HG02970 (cell line): Measurements from ENCODE around the gene CXorf38.

Source experiments
- ATAC-seq: cut with Tn5 transposase; IDR thresholded peaks from one replicate; pipeline ENCODE4 v1.9.1; 2021; ENCODE audit warnings: mild to moderate bottlenecking, moderate library complexity, moderate number of reproducible peaks; ENCODE audit not compliant: unreplicated experiment, low FRiP score

CXorf38 gene

DNA sequence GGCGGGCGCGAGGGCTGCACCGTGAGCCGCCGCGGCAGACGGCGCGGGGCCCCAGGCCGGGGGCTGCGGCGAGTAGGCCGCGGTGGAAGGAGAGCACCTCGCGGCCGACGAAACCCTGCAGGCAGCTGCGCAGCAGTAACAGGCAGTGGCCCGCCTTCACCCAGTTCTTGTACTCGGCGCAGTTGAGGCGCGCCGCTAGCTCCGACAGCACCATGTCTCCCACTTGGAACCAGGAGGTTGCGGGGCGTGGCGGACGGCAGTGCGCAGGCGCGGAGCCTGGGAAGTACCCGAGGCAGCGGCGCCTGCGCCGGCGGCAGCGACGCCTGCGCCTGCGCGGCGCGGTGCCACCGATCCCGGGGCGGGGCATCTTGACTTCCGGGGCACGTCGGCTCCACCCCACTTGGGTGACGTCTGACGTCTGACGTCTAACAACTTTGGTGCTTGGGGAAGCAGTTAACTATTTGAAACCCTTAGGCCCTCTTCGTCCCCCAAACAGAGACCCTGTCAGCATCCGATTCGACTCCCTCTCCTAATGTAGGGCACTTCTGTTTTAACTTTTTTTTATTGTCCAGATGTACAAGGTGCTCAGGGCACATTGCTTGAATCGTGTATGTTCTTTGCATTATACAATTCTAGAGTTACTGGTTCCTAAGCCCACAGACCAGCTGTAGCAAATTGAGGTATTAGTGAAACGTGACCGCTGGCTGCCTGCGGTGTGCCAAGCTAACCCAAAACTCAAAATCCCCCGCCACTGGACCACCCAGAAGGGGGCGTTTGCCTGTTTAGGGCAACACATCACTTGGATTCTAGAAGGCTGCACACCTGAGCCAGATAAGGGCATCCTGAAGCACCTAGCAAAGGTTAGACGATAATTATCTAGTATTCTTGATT lies at the start of gene CXorf38:
Gene CXorf38, minus strand, starts transcription at position 255 of the 891 bp plus-strand sequence. Its CDS starts 41 bp downstream, at position 214.
- peak; percentile 65 for ATAC-seq

GRCh38 chrX:40694802-40695201 lies 47.4 kb upstream of the CXorf38 start:
- ATAC-seq: no peak

GRCh38 chrX:40688929-40689328 lies 41.6 kb upstream of the CXorf38 start:
- no peak for ATAC-seq

GRCh38 chrX:40687169-40687568 lies 39.8 kb upstream of the CXorf38 start:
- no peak for ATAC-seq

DNA sequence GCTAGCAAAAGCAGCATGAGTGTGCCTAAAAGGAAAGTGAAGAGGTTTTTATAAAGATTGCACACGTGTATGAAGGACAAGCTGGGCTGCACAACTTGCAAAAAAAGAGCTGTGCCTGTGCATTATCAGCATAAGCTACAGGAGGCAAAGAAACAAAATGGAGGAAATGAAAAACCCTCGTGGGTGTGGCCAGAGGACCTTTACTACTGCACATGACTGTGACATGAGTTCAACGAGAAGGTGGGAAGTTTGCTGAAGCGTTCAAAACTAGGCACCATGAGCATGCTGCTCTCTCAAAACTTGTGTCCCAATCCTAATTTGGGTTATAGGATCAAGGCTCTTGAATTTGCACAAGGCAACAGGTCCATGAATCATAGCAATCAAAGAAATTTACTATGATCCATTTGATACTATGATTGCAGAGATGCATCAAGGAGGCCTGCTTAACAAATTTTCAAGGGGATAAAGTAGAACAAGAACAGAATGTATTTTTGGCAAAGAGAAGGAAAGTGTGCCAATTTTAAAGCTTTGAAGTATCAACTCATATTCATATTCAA lies 38.1 kb upstream of the CXorf38 start:
- no peak for ATAC-seq

DNA sequence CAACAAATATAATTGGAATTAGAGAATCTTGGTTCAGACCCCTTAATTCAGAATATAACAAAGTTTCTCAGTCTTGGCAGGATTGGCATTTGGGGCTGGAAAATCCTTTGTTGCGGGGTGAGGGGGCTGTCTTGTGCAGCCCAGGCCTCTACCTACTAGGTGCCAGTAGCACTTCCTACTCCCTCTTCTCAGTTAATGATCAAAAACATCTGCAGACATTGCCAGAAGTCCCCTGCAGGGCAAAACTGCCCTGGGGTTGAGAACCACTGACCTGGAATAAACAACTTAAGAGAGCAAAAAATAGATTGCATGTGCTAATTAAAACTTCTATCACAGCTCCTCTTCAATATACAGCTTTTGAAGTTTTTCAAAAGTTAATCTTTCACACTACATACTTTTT lies 36.7 kb upstream of the CXorf38 start:
- ATAC-seq: no peak

DNA sequence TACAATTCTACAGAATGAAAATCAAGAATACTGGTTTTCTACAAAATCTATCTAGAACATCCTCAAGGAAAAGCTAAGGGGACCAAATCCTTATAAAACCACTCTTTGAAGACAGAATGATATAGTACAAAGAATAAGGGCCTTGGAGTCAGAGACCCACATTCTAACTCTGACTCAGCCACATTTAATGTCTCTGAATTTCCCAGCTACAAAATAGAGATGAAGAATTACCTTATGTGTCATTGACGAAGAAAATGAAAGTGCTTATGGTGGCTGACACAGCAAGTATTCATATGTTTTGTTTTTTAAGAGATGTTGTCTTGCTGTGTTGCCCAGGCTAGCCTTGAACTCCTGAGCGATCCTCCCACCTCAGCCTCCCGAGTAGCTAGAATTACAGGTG lies 35.9 kb upstream of the CXorf38 start:
- no peak for ATAC-seq

DNA sequence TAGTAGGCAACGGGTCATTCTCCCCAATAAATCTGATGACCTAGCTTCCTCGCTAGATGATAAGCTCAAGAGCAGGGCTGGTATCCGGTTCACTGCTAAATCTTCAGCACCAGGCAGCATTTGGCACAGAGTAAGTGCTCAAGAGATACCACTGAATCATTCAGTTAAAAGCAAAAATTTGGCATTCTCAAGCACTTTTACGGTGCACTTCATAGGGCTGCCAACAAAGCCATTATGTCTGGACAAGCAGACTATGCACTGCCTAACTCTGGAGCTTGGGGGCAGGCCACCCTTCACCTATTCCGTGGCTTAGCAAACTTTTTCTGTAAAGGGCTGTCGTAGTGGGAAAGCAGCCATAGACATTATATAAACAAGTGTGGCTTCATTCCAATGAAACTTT lies 23.8 kb upstream of the CXorf38 start:
- ATAC-seq: no peak

GRCh38 chrX:40663880-40664630 lies 16.7 kb upstream of the CXorf38 start:
- ATAC-seq: no peak

- no peak for ATAC-seq
These were observed 15.8 kb upstream of the CXorf38 start for GRCh38 chrX:40663078-40663740.

DNA sequence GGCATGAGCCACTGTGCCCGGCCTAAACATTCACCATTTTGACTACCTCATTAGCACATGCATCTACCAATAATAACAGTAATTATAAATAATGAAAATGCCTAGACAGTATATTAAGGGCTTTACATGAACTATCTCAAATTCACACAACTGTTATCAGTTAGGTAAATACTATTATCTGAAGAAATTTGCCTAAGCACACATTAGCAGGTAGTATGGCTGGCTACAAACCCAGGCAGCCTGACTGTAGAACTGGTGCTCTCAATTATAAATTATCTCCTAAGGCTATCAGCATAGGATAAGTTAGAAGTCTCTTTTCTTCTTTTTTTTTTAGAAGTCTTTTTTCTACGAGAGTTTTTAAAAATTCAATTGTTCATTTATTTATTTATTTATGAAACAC lies 14.1 kb upstream of the CXorf38 start:
- no peak for ATAC-seq

- ATAC-seq: no peak
These were observed 13.0 kb upstream of the CXorf38 start for GRCh38 chrX:40660381-40660780.

DNA sequence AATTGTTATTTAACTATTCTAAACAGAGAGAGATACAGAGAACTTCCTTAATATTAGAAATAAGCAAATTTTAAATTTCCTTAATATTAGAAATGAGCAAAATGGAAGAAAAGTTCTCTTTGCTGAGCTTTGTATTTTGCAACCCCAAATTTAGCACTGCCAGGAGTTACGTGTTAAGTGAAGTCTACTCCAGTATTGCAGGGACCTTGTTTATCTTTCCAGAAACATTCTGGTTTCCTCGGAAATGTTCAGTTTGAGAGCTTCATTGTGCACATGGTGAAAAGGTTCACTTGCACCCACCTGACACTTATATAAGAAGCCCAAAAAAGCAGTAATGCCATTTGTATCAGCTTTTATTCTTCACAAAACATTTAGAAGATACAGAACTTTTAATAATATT lies 6.2 kb upstream of the CXorf38 start:
- ATAC-seq: no peak

GRCh38 chrX:40652664-40653063 lies 5.3 kb upstream of the CXorf38 start:
- no peak for ATAC-seq

DNA sequence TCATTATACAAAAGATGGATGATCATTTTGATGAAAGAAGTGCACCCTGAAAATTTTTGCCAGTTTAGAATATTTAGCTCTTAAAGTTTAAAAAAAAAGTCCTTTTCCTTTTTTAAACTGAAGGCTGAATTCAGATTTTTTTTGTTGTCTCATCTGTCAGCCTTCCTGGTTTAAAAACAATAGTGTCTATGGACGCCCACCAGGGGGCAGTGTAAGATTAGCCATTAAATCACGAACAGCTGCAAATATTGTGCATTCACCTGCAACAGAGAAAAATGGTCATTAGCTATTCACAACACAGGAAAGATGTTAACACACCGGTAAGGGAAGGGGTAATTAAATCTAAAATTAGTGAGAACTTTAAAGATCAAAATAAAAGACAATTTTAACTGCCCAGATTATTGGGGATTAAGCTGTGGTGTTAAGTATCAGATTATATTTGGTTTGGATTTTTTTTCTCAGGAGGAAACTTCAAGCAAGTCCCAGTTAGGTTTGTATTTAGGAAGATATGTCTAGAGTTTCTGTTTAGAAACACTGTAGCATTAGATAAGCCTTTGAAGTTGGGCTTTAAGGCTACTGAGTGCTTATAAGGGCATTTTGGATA lies 4.4 kb upstream of the CXorf38 start:
- ATAC-seq: no peak

DNA sequence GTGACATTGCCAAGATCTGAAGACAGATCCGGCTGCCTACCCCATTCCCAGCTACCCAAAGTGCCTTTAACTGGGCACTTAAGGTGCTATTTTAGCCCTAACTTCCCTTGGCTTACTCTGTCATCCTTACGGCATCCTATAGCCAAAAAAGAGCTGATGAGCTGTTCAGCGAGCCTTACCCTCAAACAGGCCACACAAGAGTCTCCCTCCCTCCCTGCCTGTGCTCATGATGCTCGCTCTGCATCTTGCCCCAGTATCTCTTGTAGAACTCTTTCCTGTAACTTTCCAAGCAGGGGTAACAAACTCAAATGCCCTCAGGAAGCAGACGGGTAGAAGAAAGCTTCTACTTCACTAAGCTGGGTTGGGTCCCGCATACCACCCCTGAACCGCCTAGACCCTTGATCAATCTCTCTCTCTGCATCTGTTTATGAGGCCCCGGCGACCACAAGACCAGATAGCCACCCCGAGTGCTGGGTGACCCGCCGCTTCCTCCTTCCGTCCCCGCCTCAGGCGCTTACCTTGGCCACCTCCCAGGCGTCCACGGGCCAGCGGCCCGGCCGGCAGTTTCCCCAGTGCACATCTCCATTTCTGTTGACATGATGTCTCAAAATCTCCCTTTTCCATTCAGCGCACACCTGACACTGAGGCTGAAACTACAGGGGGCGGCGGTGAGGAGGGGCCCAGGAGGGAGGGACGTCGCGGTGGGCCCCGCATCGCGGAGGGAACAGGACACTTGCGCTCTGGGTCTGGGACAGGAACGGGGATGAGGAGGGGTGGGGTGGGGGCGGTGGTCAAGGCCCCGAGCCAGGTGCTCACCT lies 663 bp downstream of the CXorf38 start:
- peak; percentile 13 for ATAC-seq

GRCh38 chrX:40644821-40645358 lies 2.5 kb downstream of the CXorf38 start:
- no peak for ATAC-seq

DNA sequence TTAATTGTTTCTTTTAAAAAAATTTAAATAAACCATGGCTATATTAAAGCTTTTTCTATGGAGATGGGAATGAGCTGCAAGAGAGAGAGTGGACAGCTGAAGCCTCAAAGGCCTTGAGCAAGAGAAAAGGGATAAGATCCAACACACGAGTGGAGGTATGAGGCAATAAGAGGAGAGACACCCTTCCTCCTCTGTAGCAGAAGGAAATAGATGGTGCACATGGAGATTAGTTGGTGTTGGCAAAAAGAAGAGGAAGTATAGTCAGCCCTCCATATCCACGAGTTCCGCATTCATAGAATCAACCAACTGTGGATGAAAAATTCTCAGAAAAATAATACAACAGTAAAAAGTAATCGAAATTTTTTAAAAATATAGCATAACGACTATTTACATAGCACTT lies 3.2 kb downstream of the CXorf38 start:
- no peak for ATAC-seq

DNA sequence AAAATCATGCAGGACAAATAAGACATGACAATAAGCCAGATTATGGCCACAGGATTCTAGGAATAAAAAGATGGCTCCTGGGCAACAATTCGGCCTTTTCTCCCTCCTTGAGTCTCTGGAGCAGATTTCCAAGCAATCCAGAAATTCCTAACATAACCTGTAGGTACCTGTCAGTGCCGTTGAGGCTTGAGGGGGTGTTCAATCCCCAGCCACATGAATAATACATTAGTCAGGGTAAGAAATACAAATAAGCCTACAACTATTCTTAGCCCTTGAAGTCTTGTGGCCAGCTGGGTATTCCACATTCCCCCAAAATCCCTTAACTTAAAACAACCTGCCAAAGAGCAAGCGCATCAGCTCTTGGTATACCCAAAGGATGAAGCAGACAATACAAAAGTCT lies 9.7 kb downstream of the CXorf38 start:
- no peak for ATAC-seq
